Activated naive CD4-positive, alpha-beta T cell treated with Interleukin-2 at 50 U/mL for 16 hours (primary cell): ENCODE measurements around the gene GPN1.
"Not testable (repeated sequence)": the region's sequence is repeated elsewhere in the genome, so short reads cannot be mapped to it uniquely, and the experiment has no call there.

Source experiments
- DNase-seq: peaks from one replicate; pipeline ENCODE4 v3.0.0-alpha.2; 2020

GPN1 gene

GRCh38 chr2:27627963-27628766 is 685 bp upstream of the GPN1 start:
- DNase-seq = peak; percentile 4

GRCh38 chr2:27630257-27630656 is 1.4 kb downstream of the GPN1 start:
- not testable (repeated sequence) for DNase-seq

GRCh38 chr2:27634291-27634690 is 5.4 kb downstream of the GPN1 start:
- DNase-seq = no peak

- no peak for DNase-seq
Measured at GRCh38 chr2:27636766-27637165, 7.9 kb downstream of the GPN1 start.

GRCh38 chr2:27638037-27638637 is 9.3 kb downstream of the GPN1 start:
- DNase-seq = no peak

GRCh38 chr2:27638709-27639108 is 9.9 kb downstream of the GPN1 start:
- no peak for DNase-seq

GRCh38 chr2:27640722-27641245 is 11.9 kb downstream of the GPN1 start:
- no peak for DNase-seq

GRCh38 chr2:27645197-27645596 is 16.3 kb downstream of the GPN1 start:
- DNase-seq = no peak

- DNase-seq = no peak
Measured at GRCh38 chr2:27647289-27647688, 18.4 kb downstream of the GPN1 start.

- DNase-seq = no peak
Measured at GRCh38 chr2:27647737-27648136, 18.9 kb downstream of the GPN1 start.

GRCh38 chr2:27651056-27651455 is 22.2 kb downstream of the GPN1 start:
- no peak for DNase-seq

GRCh38 chr2:27652341-27652740 is 23.5 kb downstream of the GPN1 start:
- no peak for DNase-seq

GRCh38 chr2:27652790-27653189 is 23.9 kb downstream of the GPN1 start:
- no peak for DNase-seq

- DNase-seq = no peak
Measured at GRCh38 chr2:27653397-27653796, 24.5 kb downstream of the GPN1 start.

- no peak for DNase-seq
Measured at GRCh38 chr2:27655155-27655951, 26.5 kb downstream of the GPN1 start.

GRCh38 chr2:27661371-27661770 is 32.5 kb downstream of the GPN1 start:
- DNase-seq = no peak

- peak; percentile 77 for DNase-seq
Measured at GRCh38 chr2:27663285-27664153, 34.7 kb downstream of the GPN1 start, which contains the start of the genes SLC4A1AP and SUPT7L. Gene SLC4A1AP, plus strand, starts transcription at chr2:27663889. Its CDS starts 26 bp downstream, at chr2:27663915. Gene SUPT7L, minus strand, starts transcription at chr2:27663614. Its CDS starts 1,422 bp downstream, at chr2:27662192.

GRCh38 chr2:27664154-27664574 is 35.3 kb downstream of the GPN1 start:
- no peak for DNase-seq

- DNase-seq = no peak
Measured at GRCh38 chr2:27664622-27665363, 35.9 kb downstream of the GPN1 start.

- DNase-seq = no peak
Measured at GRCh38 chr2:27667446-27667845, 38.6 kb downstream of the GPN1 start.

- no peak for DNase-seq
Measured at GRCh38 chr2:27671235-27671634, 42.4 kb downstream of the GPN1 start.
